OCI-LY1 (cell line): ENCODE measurements around the gene TEKT2.

ENCODE experiments used
- H2AFZ ChIP-seq: fragments of 200-600 bp; sonication (generic), shearing (Covaris generic); 2 replicates; pipeline ENCODE4 v1.6.0; 2014; ENCODE audit warnings: antibody characterized with exemption, mild to moderate bottlenecking, low read length
- H3F3A ChIP-seq: fragments of 200-600 bp; sonication (generic), shearing (Covaris generic); 2 replicates; pipeline ENCODE4 v1.6.0; 2014; ENCODE audit warnings: mild to moderate bottlenecking, antibody characterized with exemption, low read length, moderate library complexity; ENCODE audit not compliant: insufficient read depth
- H3K27ac ChIP-seq: fragments of 200-600 bp; sonication (generic); 2 replicates; pipeline ENCODE4 v1.5.1; 2014; ENCODE audit warnings: low read length, mixed run types, mild to moderate bottlenecking, low read depth; ENCODE audit not compliant: poor library complexity, severe bottlenecking
- H3K27me3 ChIP-seq: fragments of 200-600 bp; sonication (generic); 2 replicates; pipeline ENCODE4 v1.6.0; 2014; ENCODE audit warnings: antibody characterized with exemption, mild to moderate bottlenecking, low read length, moderate library complexity; ENCODE audit not compliant: insufficient read depth
- H3K36me3 ChIP-seq: fragments of 200-600 bp; sonication (generic); 2 replicates; pipeline ENCODE4 v1.6.1; 2014; ENCODE audit warnings: mild to moderate bottlenecking, antibody characterized with exemption, low read length, moderate library complexity, mixed read lengths; ENCODE audit not compliant: insufficient read depth
- H3K4me1 ChIP-seq: fragments of 200-600 bp; sonication (generic); 2 replicates; pipeline ENCODE4 v1.5.1; 2014; ENCODE audit warnings: mild to moderate bottlenecking, low read length, moderate library complexity; ENCODE audit not compliant: insufficient read depth, severe bottlenecking
- H3K4me2 ChIP-seq: fragments of 200-600 bp; sonication (generic), shearing (Covaris generic); 2 replicates; pipeline ENCODE4 v1.6.1; 2014; ENCODE audit warnings: low read length
- H3K4me3 ChIP-seq: fragments of 200-600 bp; sonication (generic); 2 replicates; pipeline ENCODE4 v1.5.1; 2014; ENCODE audit warnings: low read length, low read depth, mild to moderate bottlenecking, mixed read lengths; ENCODE audit not compliant: poor library complexity, severe bottlenecking
- H3K79me2 ChIP-seq: fragments of 200-600 bp; shearing (Covaris generic); 2 replicates; pipeline ENCODE4 v1.6.1; 2016; ENCODE audit warnings: mixed run types, low read length, mixed read lengths; ENCODE audit not compliant: insufficient read depth
- H3K9ac ChIP-seq: fragments of 200-600 bp; sonication (generic), shearing (Covaris generic); 2 replicates; pipeline ENCODE4 v1.6.1; 2014; ENCODE audit warnings: mild to moderate bottlenecking, low read length, mixed read lengths
- H3K9me2 ChIP-seq: fragments of 200-600 bp; sonication (generic), shearing (Covaris generic); 2 replicates; pipeline ENCODE4 v1.6.1; 2014; ENCODE audit warnings: low read depth, mild to moderate bottlenecking, low read length, mixed read lengths
- H3K9me3 ChIP-seq: fragments of 200-600 bp; shearing (Covaris generic); 2 replicates; pipeline ENCODE4 v1.6.1; 2014; ENCODE audit warnings: low read length, mixed read lengths
- H4K20me1 ChIP-seq: fragments of 200-600 bp; sonication (generic), shearing (Covaris generic); 2 replicates; pipeline ENCODE4 v1.6.0; 2016; ENCODE audit warnings: mild to moderate bottlenecking, low read length; ENCODE audit not compliant: insufficient read depth
- CTCF ChIP-seq: fragments of 200-600 bp; sonication (generic), shearing (Covaris generic); IDR thresholded peaks from 2 replicates; pipeline ENCODE4 v1.5.1; 2017; ENCODE audit warnings: mild to moderate bottlenecking, antibody characterized with exemption, low read length, moderate library complexity, mixed read lengths
- EZH2 ChIP-seq: fragments of 200-600 bp; sonication (generic), shearing (Covaris generic); IDR thresholded peaks from 2 replicates; pipeline ENCODE4 v1.8.0; 2017; ENCODE audit warnings: borderline replicate concordance, mixed run types, mild to moderate bottlenecking, antibody characterized with exemption, low read length, moderate library complexity, mixed read lengths

TEKT2 gene

GRCh38 chr1:36132029-36132428 lies 48.1 kb downstream of the TEKT2 start:
- Histone ChIP-seq H3K9ac (no peak overlapping the region), H3K4me2 (no peak overlapping the region), H3K9me2 (no peaks in the 10 kb centered on the region), H4K20me1 (no peaks in the 10 kb centered on the region), H3K4me1 (no peaks in the 10 kb centered on the region), H3K9me3 (no peaks in the 10 kb centered on the region), H3K27me3 (no peaks in the 10 kb centered on the region), H3F3A (no peaks in the 10 kb centered on the region), H3K36me3 (peaks cover 11% of the 10 kb centered on the region), H3K27ac (no peak overlapping the region), H3K79me2 (no peaks in the 10 kb centered on the region), H2AFZ (no peak overlapping the region), H3K4me3 (no peak overlapping the region)
- TF ChIP-seq EZH2 (no peak), CTCF (no peak)

GRCh38 chr1:36133484-36133883 lies 49.6 kb downstream of the TEKT2 start:
- Histone ChIP-seq H3K9ac (no peak overlapping the region), H3K36me3 (peaks cover 26% of the 10 kb centered on the region), H3K27me3 (no peaks in the 10 kb centered on the region), H3K9me3 (no peaks in the 10 kb centered on the region), H3K79me2 (no peaks in the 10 kb centered on the region), H3K4me1 (no peaks in the 10 kb centered on the region), H2AFZ (no peak overlapping the region), H3K9me2 (no peaks in the 10 kb centered on the region), H3K4me3 (no peak overlapping the region), H3K4me2 (no peak overlapping the region), H3K27ac (no peak overlapping the region), H4K20me1 (no peaks in the 10 kb centered on the region), H3F3A (no peaks in the 10 kb centered on the region)
- no peak for TF ChIP-seq EZH2
- TF ChIP-seq CTCF = no peak

- H4K20me1 ChIP-seq = no peaks in the 10 kb centered on the region
- peaks cover 27% of the 10 kb centered on the region for H3K36me3 ChIP-seq
- no peaks in the 10 kb centered on the region for H3F3A ChIP-seq
- no peak overlapping the region for H3K4me2 ChIP-seq
- H3K9me2 ChIP-seq = no peaks in the 10 kb centered on the region
- no peak overlapping the region for H3K27ac ChIP-seq
- no peak overlapping the region for H3K9ac ChIP-seq
- no peaks in the 10 kb centered on the region for H3K79me2 ChIP-seq
- TF ChIP-seq EZH2 = no peak
- TF ChIP-seq CTCF = no peak
- no peaks in the 10 kb centered on the region for H3K4me1 ChIP-seq
- H2AFZ ChIP-seq = no peak overlapping the region
- no peaks in the 10 kb centered on the region for H3K27me3 ChIP-seq
- H3K4me3 ChIP-seq = no peak overlapping the region
- H3K9me3 ChIP-seq = no peaks in the 10 kb centered on the region
Measured at GRCh38 chr1:36134031-36134430, 50.1 kb downstream of the TEKT2 start.
